GM13976 (cell line): ENCODE results near the gene RAD9A.

ENCODE experiments used
- DNase-seq: peaks from one replicate; pipeline ENCODE4 v3.0.0; 2012; ENCODE audit warnings: low spot score
- in situ Hi-C: fragments of 300-500 bp; cut with MboI; formaldehyde crosslinking; loops from one replicate; pipeline ENCODE4 v1.12.0; 2022; ENCODE audit warnings: low sequenced_read_pairs, mixed read lengths, inconsistent platforms; ENCODE audit not compliant: unreplicated experiment
- TF ChIP-seq, protein P1 (sequence below): IDR thresholded peaks from 2 replicates; pipeline ENCODE4 v1.5.1; 2012; ENCODE audit warnings: borderline replicate concordance, mild to moderate bottlenecking; ENCODE audit not compliant: insufficient read depth; ENCODE audit errors: extremely low read depth, missing control alignments, control extremely low read depth

The RAD9A gene

GRCh38 chr11:67433536-67434394, 42.0 kb downstream of the RAD9A start:
- in situ Hi-C loops = no loop called here
- TF ChIP-seq, protein P1, sequence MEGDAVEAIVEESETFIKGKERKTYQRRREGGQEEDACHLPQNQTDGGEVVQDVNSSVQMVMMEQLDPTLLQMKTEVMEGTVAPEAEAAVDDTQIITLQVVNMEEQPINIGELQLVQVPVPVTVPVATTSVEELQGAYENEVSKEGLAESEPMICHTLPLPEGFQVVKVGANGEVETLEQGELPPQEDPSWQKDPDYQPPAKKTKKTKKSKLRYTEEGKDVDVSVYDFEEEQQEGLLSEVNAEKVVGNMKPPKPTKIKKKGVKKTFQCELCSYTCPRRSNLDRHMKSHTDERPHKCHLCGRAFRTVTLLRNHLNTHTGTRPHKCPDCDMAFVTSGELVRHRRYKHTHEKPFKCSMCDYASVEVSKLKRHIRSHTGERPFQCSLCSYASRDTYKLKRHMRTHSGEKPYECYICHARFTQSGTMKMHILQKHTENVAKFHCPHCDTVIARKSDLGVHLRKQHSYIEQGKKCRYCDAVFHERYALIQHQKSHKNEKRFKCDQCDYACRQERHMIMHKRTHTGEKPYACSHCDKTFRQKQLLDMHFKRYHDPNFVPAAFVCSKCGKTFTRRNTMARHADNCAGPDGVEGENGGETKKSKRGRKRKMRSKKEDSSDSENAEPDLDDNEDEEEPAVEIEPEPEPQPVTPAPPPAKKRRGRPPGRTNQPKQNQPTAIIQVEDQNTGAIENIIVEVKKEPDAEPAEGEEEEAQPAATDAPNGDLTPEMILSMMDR = no peak
- DNase-seq = no peak

DNA sequence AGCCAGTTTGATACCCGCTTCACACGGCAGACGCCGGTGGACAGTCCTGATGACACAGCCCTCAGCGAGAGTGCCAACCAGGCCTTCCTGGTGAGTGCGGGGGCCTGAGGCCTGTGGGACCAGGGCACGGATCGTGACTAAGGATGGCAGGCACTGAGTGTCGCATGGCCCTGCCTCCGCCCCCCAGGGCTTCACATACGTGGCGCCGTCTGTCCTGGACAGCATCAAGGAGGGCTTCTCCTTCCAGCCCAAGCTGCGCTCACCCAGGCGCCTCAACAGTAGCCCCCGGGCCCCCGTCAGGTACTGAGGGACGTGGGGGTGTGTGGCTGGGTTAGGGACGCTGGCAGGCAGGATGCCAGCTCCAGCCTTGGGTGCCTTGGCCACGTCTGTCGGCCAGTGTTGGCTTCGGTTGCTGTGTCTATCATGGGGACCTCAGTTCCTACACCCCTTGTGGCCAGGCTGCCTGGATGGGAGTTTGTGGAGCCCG, 42.7 kb downstream of the RAD9A start:
- in situ Hi-C loops = no loop called here
- TF ChIP-seq, protein P1 = no peak
- no peak for DNase-seq

- no peak for DNase-seq
- in situ Hi-C loops = no loop called here
Observed at GRCh38 chr11:67435031-67435726, 43.4 kb downstream of the RAD9A start.

DNA sequence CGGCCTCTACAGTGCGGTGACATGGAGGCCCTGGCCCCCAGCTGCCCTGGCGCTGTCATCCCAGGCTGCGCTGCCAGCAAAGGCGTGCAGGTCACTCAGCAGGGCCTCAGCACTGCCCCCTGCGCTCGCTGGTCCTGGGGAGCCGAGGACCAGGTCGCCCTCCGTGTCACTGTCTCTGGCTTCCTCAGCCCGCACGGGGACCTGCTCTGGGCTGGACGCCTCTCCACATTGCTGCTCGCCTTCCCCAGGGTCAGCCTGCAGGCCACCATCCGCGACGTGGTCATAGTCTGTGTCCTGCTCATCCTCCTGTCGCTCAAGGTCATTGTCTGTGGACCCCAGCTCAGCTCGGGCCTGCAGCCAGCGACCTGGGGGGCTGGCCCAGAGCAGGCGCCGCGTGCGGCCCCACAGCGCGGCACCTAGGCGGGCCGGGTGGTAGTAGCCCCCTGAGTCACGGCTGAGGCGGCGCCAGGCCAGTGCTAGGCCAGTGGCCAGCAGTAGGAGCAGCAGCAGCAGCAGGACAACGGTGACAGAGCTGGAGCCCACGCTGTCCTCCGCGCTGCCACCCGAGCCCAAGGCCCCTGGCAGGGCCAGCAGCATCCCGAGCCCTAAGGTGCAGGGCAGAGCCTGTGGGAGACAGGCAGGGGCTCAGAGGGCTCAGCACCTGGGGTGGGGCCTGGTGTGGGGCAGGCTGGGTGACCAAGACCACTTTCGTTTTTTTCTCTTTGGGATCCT, 44.1 kb downstream of the RAD9A start:
- no peak for DNase-seq
- in situ Hi-C loops = no loop called here

More at GRCh38 chr11:67435031-67435726, 43.4 kb downstream of the RAD9A start:
- TF ChIP-seq, protein P1 = no peak

GRCh38 chr11:67436459-67437081, 44.8 kb downstream of the RAD9A start:
- in situ Hi-C loops = no loop called here
- peak; percentile 91 for DNase-seq

More for the DNA sequence above, 44.1 kb downstream of the RAD9A start:
- TF ChIP-seq, protein P1 = no peak

More at GRCh38 chr11:67436459-67437081, 44.8 kb downstream of the RAD9A start:
- TF ChIP-seq, protein P1 = no peak
